ENCODE data around the gene FXN. TPM values are rescaled to one million over a fixed set of nuclear protein-coding genes. Genes with fewer than 3 reads are reported as not detected.

Gene FXN
- total and polyA plus RNA-seq, 2 donors (not counting 1 experiment from before 2014, with no cell fraction given), result 8.8 to 9.6 TPM

DNA sequence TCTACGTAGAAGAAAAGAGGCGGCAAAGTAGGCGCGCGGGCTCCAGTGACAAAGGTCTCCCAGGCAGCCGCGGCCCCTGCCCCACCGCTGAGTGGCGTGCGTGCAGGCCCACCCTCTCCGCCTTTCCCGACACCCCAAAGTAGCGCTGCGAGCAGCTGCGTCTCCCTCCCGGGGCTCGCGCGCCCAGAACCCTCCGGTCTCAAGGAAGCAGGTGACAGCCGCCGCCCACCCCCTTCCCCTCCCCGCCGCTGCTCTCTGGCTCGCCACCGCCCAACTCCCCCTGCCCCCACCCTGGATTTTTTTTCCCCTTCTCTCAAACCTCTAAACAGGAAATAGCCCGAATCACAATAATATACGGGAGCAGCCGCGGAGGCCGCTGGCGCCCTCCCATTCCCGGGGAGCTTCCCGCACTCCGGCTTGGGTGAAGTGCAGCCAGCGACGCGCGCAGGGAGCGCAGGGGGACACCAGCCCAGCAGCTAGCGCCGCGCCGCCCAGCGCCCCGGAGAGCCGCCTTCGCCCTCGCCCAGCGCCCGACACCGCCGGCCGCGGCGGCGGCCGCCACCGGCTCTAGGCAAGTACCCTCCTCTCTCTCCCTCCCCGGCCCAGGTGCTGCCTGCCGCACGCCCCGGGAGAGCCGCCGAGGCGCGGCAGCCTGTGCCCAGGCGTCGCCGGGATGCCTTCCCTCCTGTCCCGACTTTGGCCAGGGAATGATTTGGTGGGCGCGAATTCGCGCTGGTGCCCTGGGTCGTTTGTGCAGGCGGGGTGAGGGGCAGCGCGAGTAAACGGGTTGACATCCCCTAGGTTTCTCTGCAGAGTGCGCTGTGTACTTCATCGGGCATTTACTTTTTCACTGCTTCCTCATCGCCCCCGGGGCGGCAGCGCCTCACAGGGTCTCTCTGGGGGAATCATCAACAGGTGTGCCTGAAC is 85.9 kb downstream of the FXN start:
- no peaks in the 10 kb centered on the region for H4K20me1 ChIP-seq (ENCODE audit: control insufficient read depth, insufficient read depth, low read length, poor library complexity, severe bottlenecking)
- intact Hi-C loops (cut with micrococcal nuclease), result loop anchor here (5.0 kb wide), 2 partner anchors 51 to 84 kb away; partner anchors contain the start of genes FXN and TJP2
- no peaks in the 10 kb centered on the region for H3K27me3 Mint-ChIP-seq
- TF ChIP-seq, protein P1, sequence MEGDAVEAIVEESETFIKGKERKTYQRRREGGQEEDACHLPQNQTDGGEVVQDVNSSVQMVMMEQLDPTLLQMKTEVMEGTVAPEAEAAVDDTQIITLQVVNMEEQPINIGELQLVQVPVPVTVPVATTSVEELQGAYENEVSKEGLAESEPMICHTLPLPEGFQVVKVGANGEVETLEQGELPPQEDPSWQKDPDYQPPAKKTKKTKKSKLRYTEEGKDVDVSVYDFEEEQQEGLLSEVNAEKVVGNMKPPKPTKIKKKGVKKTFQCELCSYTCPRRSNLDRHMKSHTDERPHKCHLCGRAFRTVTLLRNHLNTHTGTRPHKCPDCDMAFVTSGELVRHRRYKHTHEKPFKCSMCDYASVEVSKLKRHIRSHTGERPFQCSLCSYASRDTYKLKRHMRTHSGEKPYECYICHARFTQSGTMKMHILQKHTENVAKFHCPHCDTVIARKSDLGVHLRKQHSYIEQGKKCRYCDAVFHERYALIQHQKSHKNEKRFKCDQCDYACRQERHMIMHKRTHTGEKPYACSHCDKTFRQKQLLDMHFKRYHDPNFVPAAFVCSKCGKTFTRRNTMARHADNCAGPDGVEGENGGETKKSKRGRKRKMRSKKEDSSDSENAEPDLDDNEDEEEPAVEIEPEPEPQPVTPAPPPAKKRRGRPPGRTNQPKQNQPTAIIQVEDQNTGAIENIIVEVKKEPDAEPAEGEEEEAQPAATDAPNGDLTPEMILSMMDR (IDR thresholded peaks at IDR 0.05), result no peak
- no peak for TF ChIP-seq EZH2 (IDR thresholded peaks at IDR 0.05; ENCODE audit: borderline replicate concordance, insufficient read depth, low read depth, low read length, poor library complexity, severe bottlenecking)
- H3K36me3 ChIP-seq (replicated peaks in 1 of 2; ENCODE audit: control extremely low read depth in 1 of 2, control insufficient read depth in 1 of 2, extremely low read depth in 1 of 2, insufficient read depth in 2 of 2, low read length in 1 of 2), result no peaks in the 10 kb centered on the region
- H3K27ac ChIP-seq (ENCODE audit: low read length in 2 of 2), result no peak overlapping the region
- peaks cover 15% of the 10 kb centered on the region for H3K4me1 Mint-ChIP-seq
- DNase-seq, result peak; percentile 70
- H2AFZ ChIP-seq (ENCODE audit: insufficient read depth, low read depth, low read length, poor library complexity, severe bottlenecking), result peak overlapping the region; percentile 82
- peaks cover 0 to 6% (median 0%) of the 10 kb centered on the region in 4 experiments for H3K27me3 ChIP-seq (replicated peaks in 1 of 4; ENCODE audit: control extremely low read depth in 1 of 4, control insufficient read depth in 3 of 4, insufficient read depth in 4 of 4, low read length in 3 of 4)
- no peaks in the 10 kb centered on the region for H3K9me3 ChIP-seq (ENCODE audit: control extremely low read depth in 1 of 3, control insufficient read depth in 2 of 3, insufficient read depth in 1 of 3, low read length in 2 of 3)
- under 1% methylated on average over 75 of the region's 86 CpGs for WGBS (ENCODE audit: insufficient coverage)
- peak overlapping the region; percentile 97 for H3K4me2 ChIP-seq (replicated peaks; ENCODE audit: low read depth, low read length, poor library complexity, severe bottlenecking)
- peak overlapping the region; percentile 97 for H3K4me3 Mint-ChIP-seq
- H3K27ac Mint-ChIP-seq, result peak overlapping the region; percentile 72
- peak overlapping the region; percentile 45 to 89 (median 69) for H3K4me3 ChIP-seq (ENCODE audit: control extremely low read depth in 1 of 5, extremely low read depth in 1 of 5, insufficient read depth in 1 of 5, low read depth in 2 of 5, low read length in 4 of 5)
- ATAC-seq (ENCODE audit: low read depth), result peak; percentile 62
- CTCF ChIA-PET, result interaction anchor here (0.5 to 1.5 kb wide), 4 partner anchors 16 to 91 kb away, joined by 3 read pairs; no protein-coding TSS in a partner anchor
- no peaks in the 10 kb centered on the region for H3K79me2 ChIP-seq (ENCODE audit: control insufficient read depth, insufficient read depth, low read length)
- no peaks in the 10 kb centered on the region for H3K9me3 Mint-ChIP-seq (ENCODE audit: insufficient read depth)
- POLR2A ChIA-PET, result no interaction called here
- H3K4me1 ChIP-seq (ENCODE audit: control insufficient read depth in 2 of 2, insufficient read depth in 2 of 2, low read length in 2 of 2), result peaks cover 12 to 16% of the 10 kb centered on the region in 2 donors
- H3K9ac ChIP-seq (ENCODE audit: low read length), result peak overlapping the region; percentile 68

All from B cell (primary cell).